HG03066 (cell line): ENCODE data around the gene BCL2L12.

ENCODE experiments used
- ATAC-seq: cut with Tn5 transposase; IDR thresholded peaks from one replicate; pipeline ENCODE4 v1.9.1; 2021; ENCODE audit warnings: low read depth; ENCODE audit not compliant: unreplicated experiment

BCL2L12 gene

GRCh38 chr19:49682274-49682673 lies 16.5 kb downstream of the BCL2L12 start:
- no peak for ATAC-seq

DNA sequence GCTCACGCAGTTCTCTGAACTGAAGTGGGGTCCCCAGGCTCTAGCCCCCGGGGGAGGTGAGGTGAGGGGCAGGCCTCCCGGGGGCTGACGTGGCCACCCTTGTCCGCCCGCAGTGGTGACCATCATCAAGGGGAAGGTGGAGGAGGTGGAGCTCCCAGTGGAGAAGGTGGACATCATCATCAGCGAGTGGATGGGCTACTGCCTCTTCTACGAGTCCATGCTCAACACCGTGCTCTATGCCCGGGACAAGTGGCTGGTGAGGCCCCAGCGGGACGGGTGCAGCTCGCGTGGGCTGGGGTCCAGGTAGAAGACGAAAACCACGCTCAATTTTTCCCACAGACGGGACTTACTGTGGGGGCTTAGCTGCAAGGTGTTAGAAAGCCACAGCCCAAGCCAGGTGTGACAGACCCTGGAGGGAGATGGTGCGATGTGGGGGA lies 18.1 kb downstream of the BCL2L12 start:
- ATAC-seq = no peak

- ATAC-seq = no peak
Observed at GRCh38 chr19:49684251-49684982, 18.7 kb downstream of the BCL2L12 start.

- ATAC-seq = no peak
Observed at GRCh38 chr19:49684983-49685553, 19.3 kb downstream of the BCL2L12 start.

- ATAC-seq = no peak
Observed at GRCh38 chr19:49685845-49686332, 20.2 kb downstream of the BCL2L12 start.

GRCh38 chr19:49686503-49687088 lies 20.9 kb downstream of the BCL2L12 start:
- ATAC-seq = no peak

DNA sequence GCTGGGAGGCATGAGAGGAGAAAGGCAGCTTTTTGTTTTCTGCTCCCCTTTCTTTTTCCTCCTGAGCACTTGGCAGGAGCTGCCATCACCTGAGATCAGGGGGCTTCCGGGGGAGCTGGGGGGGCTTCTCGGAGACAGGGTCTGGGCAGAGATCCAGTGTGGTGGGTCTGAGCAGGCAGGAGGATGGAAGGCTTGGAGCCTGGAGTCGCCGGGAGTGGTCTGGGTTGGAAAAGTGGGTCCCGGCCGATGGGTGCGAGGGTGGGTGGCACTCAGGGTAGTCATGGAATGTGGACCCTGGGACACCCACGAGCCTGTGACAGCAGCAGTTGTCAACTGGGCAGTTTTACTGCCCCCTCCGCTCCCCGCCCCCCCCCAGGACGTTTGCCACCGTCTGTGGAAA lies 21.4 kb downstream of the BCL2L12 start:
- no peak for ATAC-seq

DNA sequence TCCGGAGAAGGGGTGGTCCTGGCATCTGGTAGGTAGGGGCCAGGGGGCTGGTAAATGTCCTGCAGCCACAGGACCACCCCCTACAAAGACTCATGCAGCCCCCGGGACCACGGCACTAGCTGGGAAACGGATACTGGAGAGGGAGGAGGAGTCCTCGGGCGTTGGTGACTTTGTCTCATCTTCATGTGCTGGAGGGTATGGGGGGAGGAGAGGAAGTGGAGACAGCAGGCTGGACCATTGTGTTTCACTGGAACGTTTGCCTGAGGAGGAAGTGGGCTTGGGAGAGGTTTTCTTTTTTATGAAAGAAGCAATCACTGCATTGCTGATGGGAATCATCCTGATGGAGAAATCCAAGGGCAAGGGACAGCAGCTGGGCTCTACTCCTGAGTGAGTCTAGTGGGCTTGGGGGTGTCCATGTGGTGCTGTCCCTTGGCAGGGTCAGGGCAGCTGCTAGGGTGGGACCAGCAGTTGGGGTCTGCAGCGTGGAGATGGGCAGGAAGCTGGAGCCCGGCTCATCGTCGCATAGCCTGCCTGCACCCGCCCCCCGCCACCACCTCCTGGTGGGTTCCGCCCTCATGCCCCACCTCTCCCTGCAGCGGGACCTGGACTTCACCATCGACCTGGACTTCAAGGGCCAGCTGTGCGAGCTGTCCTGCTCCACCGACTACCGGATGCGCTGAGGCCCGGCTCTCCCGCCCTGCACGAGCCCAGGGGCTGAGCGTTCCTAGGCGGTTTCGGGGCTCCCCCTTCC lies 22.0 kb downstream of the BCL2L12 start:
- no peak for ATAC-seq

GRCh38 chr19:49688531-49689132 lies 22.9 kb downstream of the BCL2L12 start:
- no peak for ATAC-seq

DNA sequence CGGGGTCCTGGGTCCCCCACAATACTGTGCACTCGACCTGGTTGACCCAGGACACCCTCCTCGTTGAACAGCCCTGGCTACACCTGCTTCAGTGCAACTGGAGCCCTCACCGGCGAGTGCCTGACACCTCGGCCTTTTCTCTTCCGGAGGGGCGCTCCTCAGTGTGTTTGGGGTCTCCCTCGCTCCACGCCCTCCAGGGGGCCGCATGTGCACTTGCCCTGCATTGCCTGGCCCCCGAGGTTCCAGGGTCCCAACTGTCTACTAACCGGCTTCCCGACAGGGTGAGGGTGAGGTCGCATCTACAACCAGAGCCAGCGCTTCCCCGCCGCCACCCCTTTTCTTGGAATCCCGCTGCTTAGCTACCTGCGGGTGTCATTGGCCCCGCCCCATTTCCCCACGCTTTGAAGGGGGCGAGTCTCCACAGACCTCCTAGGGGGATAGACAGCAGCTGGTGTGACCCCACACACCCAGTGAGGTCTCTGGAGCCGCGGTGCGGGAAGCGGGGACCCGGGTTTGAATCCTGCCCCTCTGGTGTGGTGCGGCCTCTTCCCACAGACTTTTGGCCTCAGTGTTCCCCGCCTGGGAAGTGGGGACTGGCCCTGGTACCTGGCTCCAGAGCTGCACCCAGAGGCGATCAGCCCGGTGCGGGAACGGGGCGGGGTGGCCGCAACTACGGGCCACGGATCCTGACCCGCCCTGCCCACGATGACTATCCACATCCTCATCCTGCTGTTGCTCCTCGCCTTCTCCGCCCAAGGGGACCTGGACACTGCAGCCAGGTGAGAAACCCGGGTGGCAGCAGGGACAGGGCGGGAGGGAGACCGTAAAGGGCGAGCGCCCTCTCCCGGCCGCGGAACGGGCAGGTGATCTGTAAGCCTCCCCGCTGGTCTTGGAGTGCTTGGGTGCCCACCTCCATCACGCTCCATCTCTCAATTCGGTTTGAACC lies 23.7 kb downstream of the BCL2L12 start, which contains the start of gene ADM5:
TSS of gene ADM5 (plus strand) at position 462 of the 946 bp plus-strand sequence. CDS start at position 706, 244 bp downstream.
- no peak for ATAC-seq

DNA sequence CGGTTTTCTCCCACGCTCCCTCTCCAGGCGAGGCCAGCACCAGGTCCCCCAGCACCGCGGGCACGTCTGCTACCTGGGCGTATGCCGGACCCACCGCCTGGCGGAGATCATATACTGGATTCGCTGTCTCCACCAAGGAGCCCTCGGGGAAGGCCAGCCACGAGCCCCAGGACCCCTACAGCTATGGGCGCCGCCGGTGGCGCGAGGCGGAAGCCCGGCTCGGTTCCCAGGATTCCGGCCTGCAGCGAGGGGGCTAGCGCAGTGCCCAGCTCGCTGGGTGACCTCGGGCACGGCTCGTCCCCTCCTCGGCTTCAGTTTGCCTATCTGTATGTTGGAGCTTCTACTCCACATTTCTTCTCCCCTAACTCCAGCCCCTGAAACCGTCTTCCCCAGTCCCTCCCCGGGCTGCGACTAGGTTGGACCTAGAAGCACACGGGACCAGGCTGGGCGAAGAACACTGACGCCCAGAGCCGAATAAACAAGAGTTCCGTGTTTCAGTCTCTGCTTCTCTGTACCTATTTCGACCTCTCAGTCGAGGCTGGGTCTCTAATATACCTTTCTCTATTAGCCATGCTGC lies 24.4 kb downstream of the BCL2L12 start:
- no peak for ATAC-seq

GRCh38 chr19:49690656-49691242 lies 25.0 kb downstream of the BCL2L12 start, which contains the start of gene CPT1C:
TSS of gene CPT1C (plus strand) at chr19:49691116. CDS start at chr19:49692253, 1,137 bp downstream.
- no peak for ATAC-seq

- ATAC-seq = no peak
Observed at GRCh38 chr19:49691243-49692146, 25.8 kb downstream of the BCL2L12 start.

DNA sequence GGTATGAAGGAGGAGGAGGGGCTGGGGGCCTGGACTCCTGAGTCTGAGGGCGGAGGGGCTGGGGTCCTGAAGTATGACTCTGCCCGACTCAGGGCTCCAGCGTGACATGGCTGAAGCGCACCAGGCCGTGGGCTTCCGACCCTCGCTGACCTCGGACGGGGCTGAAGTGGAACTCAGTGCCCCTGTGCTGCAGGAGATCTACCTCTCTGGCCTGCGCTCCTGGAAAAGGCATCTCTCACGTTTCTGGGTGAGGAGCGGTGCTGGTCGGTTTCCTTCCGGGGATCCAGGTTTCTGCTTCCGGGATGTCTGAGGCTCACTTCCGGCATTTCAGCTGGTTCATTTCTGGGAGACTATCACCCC lies 26.4 kb downstream of the BCL2L12 start:
- no peak for ATAC-seq

GRCh38 chr19:49696115-49696514 lies 30.4 kb downstream of the BCL2L12 start:
- ATAC-seq = no peak

- ATAC-seq = no peak
Observed at GRCh38 chr19:49696865-49697264, 31.1 kb downstream of the BCL2L12 start.

GRCh38 chr19:49699364-49699763 lies 33.6 kb downstream of the BCL2L12 start:
- no peak for ATAC-seq

DNA sequence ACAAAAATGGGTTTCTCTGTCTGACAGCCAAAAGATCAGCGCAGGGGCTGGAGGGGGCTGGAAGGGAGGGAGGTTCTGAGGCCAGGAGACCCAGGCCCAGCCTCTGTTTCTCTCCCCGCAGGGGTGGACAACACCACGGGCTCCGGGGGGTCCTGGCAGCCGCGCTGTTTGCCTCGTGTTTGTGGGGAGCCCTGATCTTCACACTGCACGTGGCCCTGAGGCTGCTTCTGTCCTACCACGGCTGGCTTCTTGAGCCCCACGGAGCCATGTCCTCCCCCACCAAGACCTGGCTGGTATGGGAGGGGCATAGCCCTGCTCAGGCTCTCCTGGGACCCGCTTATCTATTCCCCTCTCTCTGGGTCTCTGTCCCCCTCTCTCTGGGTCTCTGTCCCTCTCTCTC lies 34.8 kb downstream of the BCL2L12 start:
- no peak for ATAC-seq
